Measurements from ENCODE around the gene LRCH1.
A peak's percentile ranks its signal among the peaks of the same experiment; 100 is the strongest.
"Not testable (repeated sequence)": the region's sequence is repeated elsewhere in the genome, so short reads cannot be mapped to it uniquely, and the experiment has no call there.

The LRCH1 gene, protein sequence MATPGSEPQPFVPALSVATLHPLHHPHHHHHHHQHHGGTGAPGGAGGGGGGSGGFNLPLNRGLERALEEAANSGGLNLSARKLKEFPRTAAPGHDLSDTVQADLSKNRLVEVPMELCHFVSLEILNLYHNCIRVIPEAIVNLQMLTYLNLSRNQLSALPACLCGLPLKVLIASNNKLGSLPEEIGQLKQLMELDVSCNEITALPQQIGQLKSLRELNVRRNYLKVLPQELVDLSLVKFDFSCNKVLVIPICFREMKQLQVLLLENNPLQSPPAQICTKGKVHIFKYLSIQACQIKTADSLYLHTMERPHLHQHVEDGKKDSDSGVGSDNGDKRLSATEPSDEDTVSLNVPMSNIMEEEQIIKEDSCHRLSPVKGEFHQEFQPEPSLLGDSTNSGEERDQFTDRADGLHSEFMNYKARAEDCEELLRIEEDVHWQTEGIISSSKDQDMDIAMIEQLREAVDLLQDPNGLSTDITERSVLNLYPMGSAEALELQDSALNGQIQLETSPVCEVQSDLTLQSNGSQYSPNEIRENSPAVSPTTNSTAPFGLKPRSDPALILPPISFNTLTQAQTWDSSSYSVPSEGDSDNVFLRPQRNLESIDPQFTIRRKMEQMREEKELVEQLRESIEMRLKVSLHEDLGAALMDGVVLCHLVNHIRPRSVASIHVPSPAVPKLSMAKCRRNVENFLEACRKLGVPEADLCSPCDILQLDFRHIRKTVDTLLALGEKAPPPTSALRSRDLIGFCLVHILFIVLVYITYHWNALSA

GRCh38 chr13:46552889-46553520, at the start of gene LRCH1:
Gene LRCH1, plus strand, starts transcription at chr13:46553170. Its CDS starts 227 bp downstream, at chr13:46553397.
- peak; percentile 8 for DNase-seq

GRCh38 chr13:46504036-46504435, 48.9 kb upstream of the LRCH1 start:
- DNase-seq, result no peak

GRCh38 chr13:46507981-46508380, 45.0 kb upstream of the LRCH1 start:
- no peak for DNase-seq

GRCh38 chr13:46509981-46510380, 43.0 kb upstream of the LRCH1 start:
- no peak for DNase-seq

- no peak for DNase-seq
These were observed 37.2 kb upstream of the LRCH1 start for GRCh38 chr13:46515803-46516202.

DNA sequence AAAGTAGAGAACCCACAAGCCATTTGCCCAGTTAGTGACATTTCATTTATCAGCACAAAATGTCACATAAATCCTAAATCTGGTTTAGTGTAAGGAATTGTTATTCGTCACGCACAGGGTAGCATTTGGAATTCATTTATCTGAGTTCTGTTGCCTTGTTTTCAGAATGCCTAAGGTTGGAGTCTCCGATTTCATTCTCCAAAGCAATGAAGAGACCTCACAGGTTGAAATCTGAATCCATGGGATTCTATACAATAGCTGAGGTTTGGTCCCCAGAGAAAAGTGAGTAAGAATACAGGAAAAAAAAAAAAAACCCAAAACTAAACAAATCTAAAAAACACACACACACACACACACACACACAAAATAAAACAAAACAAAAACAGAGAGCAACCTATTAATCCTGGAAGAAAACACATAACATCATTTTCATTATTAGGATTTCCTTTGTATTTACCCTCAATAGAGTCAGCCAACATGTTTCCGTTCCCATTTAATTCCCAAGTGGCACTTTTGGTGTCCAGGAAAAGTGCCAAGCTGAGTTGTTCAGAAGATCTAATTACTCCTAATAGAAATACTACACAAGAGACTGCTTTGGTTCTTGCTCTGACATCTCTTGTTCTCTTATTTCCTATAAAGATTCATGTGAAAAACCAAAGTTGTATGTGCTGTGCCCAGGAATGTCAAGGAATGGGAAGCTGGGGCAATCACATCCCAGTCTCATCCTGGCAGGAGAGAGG, 36.2 kb upstream of the LRCH1 start:
- DNase-seq, result peak; percentile 36

DNA sequence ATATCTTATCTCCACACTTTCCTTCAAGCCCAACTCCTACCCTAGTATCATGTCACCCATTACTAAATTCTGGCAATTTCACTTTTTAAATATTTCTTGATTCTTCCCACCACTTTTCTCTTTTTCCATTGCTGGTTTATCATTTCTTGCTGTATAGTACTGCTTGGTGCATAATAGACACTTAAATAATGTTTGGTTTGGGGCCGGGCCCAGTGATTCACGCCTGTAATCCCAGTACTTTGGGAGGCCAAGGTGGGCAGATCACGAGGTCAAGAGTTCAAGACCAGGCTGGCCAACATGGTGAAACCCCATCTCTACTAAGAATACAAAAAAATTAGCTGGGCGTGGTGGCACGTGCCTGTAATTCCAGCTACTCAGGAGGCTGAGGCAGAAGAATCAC, 35.2 kb upstream of the LRCH1 start:
- not testable (repeated sequence) for DNase-seq

DNA sequence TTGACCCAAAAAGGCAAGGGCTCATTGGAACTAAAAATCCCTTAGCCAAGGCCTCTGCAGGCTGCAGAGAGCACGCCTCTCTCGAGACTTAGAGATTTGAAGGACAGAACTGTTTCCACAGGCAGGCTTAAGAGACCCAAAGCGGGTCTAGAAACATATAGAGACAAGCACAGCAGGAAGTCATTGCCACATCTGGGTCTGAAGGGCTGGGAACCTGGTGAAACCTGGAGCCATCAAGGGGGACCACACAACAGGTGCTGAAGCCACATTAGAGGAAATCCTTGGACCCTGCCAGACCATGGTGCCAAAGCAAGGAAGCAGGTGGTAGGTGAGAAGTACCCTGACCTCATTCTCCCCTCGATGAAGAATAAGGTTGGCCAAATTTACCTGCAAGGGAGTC, 33.8 kb upstream of the LRCH1 start:
- no peak for DNase-seq

- no peak for DNase-seq
These were observed 32.8 kb upstream of the LRCH1 start for GRCh38 chr13:46520166-46520565.

GRCh38 chr13:46521486-46521885, 31.5 kb upstream of the LRCH1 start:
- DNase-seq, result no peak

DNA sequence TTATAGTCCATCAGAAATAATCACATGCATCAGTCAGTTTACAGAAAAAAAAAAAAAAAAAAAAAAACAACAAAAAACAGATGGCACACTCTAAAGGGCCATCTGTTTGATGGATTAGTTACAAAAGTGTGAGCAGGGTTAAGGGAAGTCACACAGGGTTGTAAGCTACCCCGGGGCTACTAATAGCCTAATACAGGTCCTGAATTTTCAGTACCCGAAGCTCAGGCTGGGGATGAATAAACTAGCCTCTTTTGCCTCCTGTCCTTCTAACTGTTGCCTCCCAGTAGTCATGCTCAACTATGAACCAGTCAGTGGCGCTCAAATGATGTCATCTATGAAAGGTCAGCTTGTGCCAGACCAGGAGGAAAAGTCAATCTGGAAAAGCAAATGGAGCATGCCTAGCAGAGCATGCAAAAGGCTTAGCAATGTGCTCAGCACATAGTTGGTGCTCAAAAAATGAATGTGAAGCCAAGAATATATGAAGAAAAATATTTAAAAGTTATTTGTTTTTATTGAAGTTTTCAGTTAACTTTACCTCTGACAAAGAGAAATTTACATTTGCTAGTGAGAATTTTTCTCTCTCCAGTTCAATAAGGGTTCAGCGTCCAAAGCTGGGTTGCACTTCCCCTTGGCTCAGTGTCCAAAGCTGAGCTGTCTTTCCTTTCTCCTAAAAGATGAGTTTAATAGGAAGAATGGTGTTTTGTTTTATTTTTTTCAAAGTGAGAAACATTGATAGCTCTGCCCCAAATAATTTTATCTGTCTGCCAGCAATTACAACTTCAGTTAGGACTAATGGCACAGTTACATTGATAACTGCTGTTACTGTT, 30.8 kb upstream of the LRCH1 start:
- no peak for DNase-seq

DNA sequence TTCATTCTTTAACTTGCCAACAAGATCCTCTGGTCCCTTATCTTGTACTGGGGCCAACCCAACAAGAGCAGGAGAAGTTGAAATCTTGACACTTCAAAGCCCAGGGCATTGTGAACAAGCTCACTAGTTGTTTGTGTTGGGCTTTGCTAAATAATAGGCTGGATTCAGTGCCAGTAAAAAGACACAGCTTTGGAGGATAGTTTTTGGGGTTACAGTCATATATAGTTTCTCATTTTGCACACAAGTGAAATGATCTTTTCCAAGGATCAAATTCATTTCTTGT, 30.3 kb upstream of the LRCH1 start:
- no peak for DNase-seq

GRCh38 chr13:46523972-46524752, 28.8 kb upstream of the LRCH1 start:
- no peak for DNase-seq

- DNase-seq, result no peak
These were observed 26.8 kb upstream of the LRCH1 start for GRCh38 chr13:46526100-46526735.

DNA sequence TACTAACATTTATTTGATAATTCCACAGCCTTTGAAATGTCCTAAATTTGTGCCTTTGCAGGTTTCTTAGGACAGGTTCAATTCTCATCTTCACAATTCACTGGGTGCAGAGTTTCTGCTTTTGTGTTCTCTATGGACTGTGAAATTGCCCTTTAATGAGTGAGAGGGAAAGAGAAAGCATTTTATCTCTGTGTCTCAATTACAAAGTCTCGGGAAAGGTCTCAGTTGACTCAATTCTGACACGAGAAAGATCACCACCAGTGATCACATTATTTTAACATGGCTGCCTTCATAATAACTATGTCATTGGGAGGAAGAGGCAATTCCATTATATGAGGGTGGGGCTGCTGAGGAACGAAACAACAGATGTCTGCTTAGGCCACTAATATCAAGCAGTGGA, 26.2 kb upstream of the LRCH1 start:
- no peak for DNase-seq

DNA sequence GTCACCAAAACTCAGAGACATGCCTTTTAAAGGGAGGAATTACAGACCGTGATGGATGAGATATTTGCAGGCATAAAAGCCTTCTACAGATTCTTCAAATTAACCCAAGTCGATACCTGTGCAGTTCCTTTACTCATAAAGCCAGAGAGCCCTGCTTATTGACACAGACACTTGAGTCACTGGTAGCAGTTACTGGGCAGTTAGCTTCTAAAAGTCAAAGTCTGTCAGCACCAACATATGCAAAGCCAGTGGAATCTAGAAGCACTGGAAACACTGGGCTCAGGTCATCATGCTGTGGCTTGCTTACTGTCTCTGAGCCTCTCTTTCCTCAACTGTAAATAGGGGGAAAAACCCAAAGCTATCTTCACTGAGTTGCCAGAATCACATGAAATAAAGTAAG, 25.7 kb upstream of the LRCH1 start:
- no peak for DNase-seq

GRCh38 chr13:46529216-46529919, 23.6 kb upstream of the LRCH1 start:
- no peak for DNase-seq

DNA sequence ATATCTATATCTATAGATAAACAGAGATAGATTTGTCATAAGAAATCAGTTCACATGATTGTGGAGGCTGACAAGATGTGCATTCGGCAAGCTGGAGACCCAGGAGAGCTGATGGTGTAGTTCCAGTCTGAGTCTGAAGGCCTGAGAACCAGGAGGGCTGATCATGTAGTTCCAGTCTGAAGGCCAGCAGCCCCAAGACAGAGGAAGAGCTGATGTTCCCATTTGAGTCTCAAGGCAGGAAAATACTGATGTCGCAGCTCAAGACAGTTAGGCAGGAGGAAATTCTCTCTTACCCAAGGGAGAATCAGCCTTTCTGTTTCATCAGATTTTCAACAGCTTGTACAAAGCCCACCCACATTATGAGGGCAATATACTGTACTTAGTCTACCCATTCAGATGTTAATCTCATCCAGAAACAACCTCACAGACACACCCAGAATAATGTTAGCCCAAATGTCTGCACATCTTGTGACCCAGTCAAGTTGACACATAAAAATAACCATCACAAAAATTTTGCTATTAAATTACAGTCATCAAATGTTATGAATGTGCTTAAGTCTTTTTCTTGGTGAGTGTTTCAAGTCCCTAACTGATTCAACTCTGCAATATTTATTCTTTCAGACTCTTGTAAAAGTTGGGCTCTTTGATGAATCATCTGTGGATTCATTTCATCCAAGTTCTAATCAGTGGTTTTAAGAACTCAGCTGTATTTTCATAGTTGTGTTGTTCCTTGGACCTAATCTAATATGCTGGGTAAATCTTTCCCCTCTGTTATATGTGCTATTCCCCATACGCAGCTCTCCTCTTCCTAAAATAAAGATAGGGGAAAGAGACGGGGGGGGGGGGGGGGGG, 22.7 kb upstream of the LRCH1 start:
- no peak for DNase-seq

GRCh38 chr13:46531953-46532352, 21.0 kb upstream of the LRCH1 start:
- DNase-seq, result no peak
